ENCODE results near the gene MPV17L2. TPM values are rescaled to one million over a fixed set of nuclear protein-coding genes. Genes with fewer than 3 reads are reported as not detected.

MPV17L2 gene
- total RNA-seq, 6 experiments from 2014 or later, result 6.5 to 26.4 (median 7.5) TPM

GRCh38 chr19:18152442-18152816 is 40.6 kb upstream of the MPV17L2 start:
- intact Hi-C loops (cut with DNase I), result no loop called here
- no peak for TF ChIP-seq POLR2A (IDR thresholded peaks at IDR 0.05)
- peak; percentile 46 to 57 (median 48) for TF ChIP-seq CTCF (IDR thresholded peaks at IDR 0.05)
- peak; percentile 73 to 75 (median 74) for ATAC-seq

GRCh38 chr19:18152817-18153555 is 40.0 kb upstream of the MPV17L2 start, which contains the start of gene PIK3R2:
PIK3R2 (plus strand) TSS chr19:18153163; CDS start chr19:18155880, 2,717 bp downstream.
- peak within 1 kb of the TSS; percentile 93 to 94 (median 94) for H3K4me3 ChIP-seq
- WGBS (ENCODE audit: insufficient coverage, low coverage, low lambda C conversion rate, missing lambda C conversion rate), result under 1% methylated on average over 52 of the region's 86 CpGs
- TF ChIP-seq CTCF (IDR thresholded peaks at IDR 0.05) (no peak), POLR2A (IDR thresholded peaks at IDR 0.05) (peak; percentile 72)
- peak within 1 kb of the TSS; percentile 80 to 88 (median 85) for H3K27ac ChIP-seq
- H3K27me3 ChIP-seq, result no peaks in the 10 kb centered on the region
- DNase-seq (peak; percentile 99 to 100 (median 99)), ATAC-seq (peak; percentile 84 to 86 (median 84))
- H3K36me3 ChIP-seq, result peaks cover 0 to 4% (median 0%) of the 10 kb centered on the region in 4 donors
- intact Hi-C loops (cut with DNase I), result no loop called here
- H3K9me3 ChIP-seq, result no peaks in the 10 kb centered on the region
- peaks cover 0 to 49% (median 18%) of the 10 kb centered on the region in 4 donors for H3K4me1 ChIP-seq

More at GRCh38 chr19:18152442-18152816, 40.6 kb upstream of the MPV17L2 start:
- peak; percentile 95 to 98 (median 97) for DNase-seq
- under 1% methylated on average over 15 of the region's 22 CpGs for WGBS (ENCODE audit: insufficient coverage, low coverage, low lambda C conversion rate, missing lambda C conversion rate)
- Histone ChIP-seq H3K4me1 (peaks cover 0 to 49% (median 18%) of the 10 kb centered on the region in 4 donors), H3K36me3 (peaks cover 0 to 5% (median 0%) of the 10 kb centered on the region in 4 donors), H3K4me3 (peak overlapping the region; percentile 93 to 94 (median 94)), H3K9me3 (no peaks in the 10 kb centered on the region), H3K27me3 (no peaks in the 10 kb centered on the region), H3K27ac (peak overlapping the region; percentile 80 to 88 (median 85))

GRCh38 chr19:18153556-18154134 is 39.4 kb upstream of the MPV17L2 start:
- no peak for ATAC-seq

More at GRCh38 chr19:18153556-18154134, 39.4 kb upstream of the MPV17L2 start:
- no peak for TF ChIP-seq CTCF (IDR thresholded peaks at IDR 0.05)
- no peak for TF ChIP-seq POLR2A (IDR thresholded peaks at IDR 0.05)
- WGBS (ENCODE audit: insufficient coverage, low coverage, low lambda C conversion rate, missing lambda C conversion rate), result 4% methylated on average over 10 of the region's 38 CpGs
- Histone ChIP-seq H3K36me3 (peaks cover 0 to 4% (median 0%) of the 10 kb centered on the region in 4 donors), H3K4me3 (peak overlapping the region; percentile 93 to 94 (median 94)), H3K4me1 (peaks cover 0 to 49% (median 18%) of the 10 kb centered on the region in 4 donors), H3K27me3 (no peaks in the 10 kb centered on the region), H3K9me3 (no peaks in the 10 kb centered on the region), H3K27ac (peak overlapping the region; percentile 80 to 88 (median 85))
- peak in 1 of 3 donors; percentile 58 for DNase-seq
- intact Hi-C loops (cut with DNase I), result no loop called here
